ENCODE measurements around the gene CFAP410. TPM values are rescaled to one million over a fixed set of nuclear protein-coding genes. Genes with fewer than 3 reads are reported as not detected.

The CFAP410 gene
- total RNA-seq, 1 donor from 2014 or later = 20.2 TPM

DNA sequence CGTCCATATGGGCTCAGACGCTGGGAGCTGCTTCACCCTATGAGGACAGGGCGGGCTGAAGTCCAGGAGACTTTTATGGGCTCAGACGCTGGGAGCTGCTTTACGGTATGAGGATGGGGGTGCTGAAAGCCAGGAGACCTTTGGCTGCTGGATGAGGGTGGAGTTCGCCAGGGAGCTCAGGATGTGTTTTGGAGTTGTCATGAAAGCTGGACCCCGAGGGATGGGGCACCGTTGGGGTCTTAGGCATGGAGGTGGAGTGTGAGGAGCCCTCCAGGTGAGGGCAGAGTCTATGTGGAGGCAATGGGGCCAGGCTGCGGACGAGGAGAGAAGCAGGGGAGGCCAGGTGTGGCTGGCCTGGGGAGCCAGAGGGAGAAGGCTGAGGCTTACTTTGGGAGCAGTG lies 41.7 kb upstream of the CFAP410 start:
- TF ChIP-seq, protein P1, sequence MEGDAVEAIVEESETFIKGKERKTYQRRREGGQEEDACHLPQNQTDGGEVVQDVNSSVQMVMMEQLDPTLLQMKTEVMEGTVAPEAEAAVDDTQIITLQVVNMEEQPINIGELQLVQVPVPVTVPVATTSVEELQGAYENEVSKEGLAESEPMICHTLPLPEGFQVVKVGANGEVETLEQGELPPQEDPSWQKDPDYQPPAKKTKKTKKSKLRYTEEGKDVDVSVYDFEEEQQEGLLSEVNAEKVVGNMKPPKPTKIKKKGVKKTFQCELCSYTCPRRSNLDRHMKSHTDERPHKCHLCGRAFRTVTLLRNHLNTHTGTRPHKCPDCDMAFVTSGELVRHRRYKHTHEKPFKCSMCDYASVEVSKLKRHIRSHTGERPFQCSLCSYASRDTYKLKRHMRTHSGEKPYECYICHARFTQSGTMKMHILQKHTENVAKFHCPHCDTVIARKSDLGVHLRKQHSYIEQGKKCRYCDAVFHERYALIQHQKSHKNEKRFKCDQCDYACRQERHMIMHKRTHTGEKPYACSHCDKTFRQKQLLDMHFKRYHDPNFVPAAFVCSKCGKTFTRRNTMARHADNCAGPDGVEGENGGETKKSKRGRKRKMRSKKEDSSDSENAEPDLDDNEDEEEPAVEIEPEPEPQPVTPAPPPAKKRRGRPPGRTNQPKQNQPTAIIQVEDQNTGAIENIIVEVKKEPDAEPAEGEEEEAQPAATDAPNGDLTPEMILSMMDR (IDR thresholded peaks at IDR 0.05; ENCODE audit: insufficient read depth, low read length, poor library complexity, severe bottlenecking) = no peak
- Histone ChIP-seq H3K4me3 (ENCODE audit: low read depth, low read length) (no peak overlapping the region), H3K27me3 (ENCODE audit: control insufficient read depth, insufficient read depth, low read length) (peaks cover 5% of the 10 kb centered on the region), H3K36me3 (ENCODE audit: control insufficient read depth, insufficient read depth, low read length) (no peaks in the 10 kb centered on the region)
- no peak for DNase-seq (ENCODE audit: low read depth)

DNA sequence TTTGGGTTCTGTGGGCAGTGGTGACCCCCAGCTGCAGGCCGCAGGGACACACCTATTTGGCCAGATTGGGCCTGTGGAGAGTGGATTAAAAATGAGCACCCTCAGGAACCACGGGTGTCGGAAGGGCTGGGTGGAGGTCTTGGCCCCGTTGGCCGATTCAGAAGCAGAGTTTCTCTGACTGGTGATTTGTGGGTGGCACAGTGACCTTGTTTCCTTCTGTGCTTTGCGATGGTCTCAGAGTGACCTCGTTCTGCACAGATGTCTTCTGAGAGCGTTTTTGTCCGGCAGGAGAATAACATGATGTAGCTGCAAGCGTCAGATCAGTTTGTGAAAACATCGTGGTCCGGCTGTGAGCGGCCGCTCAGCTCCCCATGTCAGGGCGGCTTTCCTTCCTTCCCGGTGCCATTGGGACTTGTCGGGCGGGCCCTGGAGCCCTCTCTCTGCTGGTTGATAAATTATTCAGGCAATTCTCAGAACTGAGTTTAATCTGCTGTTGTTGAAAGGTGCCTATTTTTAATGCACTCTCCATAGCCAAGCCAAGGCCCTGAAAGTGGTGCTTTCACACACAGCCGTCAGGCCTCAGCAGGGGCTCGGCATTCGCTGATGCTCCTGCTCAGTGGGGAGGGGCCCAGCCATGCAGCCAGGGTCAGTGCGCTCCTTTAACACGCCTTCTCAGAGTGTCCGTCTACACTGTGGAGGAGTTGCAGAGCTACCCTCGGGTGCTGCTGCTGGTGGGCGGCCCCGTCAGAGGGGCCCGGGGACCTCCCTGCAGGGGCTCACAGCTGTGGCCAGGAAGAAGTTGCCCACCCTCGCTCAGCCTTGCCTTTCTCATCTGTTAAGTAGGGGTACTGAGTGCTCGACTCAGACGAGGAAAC lies 41.0 kb upstream of the CFAP410 start:
- Histone ChIP-seq H3K36me3 (ENCODE audit: control insufficient read depth, insufficient read depth, low read length) (no peaks in the 10 kb centered on the region), H3K27me3 (ENCODE audit: control insufficient read depth, insufficient read depth, low read length) (peaks cover 5% of the 10 kb centered on the region), H3K4me3 (ENCODE audit: low read depth, low read length) (no peak overlapping the region)
- TF ChIP-seq, protein P1 (IDR thresholded peaks at IDR 0.05; ENCODE audit: insufficient read depth, low read length, poor library complexity, severe bottlenecking) = no peak
- DNase-seq (ENCODE audit: low read depth) = no peak

DNA sequence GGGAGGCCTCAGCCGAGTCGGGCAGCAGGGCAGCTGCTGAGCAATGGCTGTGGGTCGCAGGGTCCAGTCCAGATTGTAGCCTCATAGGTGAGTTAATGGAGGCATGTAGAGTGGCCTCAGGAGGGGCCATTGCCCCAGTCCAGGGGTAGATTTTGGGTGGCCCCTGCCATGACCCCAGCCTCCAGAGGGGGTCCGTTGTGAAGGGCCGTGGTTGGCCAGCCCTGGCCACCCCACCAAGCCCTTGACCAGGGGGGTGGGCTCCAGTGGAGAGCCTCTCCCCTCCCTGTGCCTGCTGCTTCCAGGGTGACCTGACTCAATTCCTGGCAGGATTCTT lies 40.3 kb upstream of the CFAP410 start:
- TF ChIP-seq, protein P1 (IDR thresholded peaks at IDR 0.05; ENCODE audit: insufficient read depth, low read length, poor library complexity, severe bottlenecking) = no peak
- DNase-seq (ENCODE audit: low read depth) = no peak
- no peak overlapping the region for H3K4me3 ChIP-seq (ENCODE audit: low read depth, low read length)
- H3K27me3 ChIP-seq (ENCODE audit: control insufficient read depth, insufficient read depth, low read length) = peaks cover 5% of the 10 kb centered on the region
- no peaks in the 10 kb centered on the region for H3K36me3 ChIP-seq (ENCODE audit: control insufficient read depth, insufficient read depth, low read length)

DNA sequence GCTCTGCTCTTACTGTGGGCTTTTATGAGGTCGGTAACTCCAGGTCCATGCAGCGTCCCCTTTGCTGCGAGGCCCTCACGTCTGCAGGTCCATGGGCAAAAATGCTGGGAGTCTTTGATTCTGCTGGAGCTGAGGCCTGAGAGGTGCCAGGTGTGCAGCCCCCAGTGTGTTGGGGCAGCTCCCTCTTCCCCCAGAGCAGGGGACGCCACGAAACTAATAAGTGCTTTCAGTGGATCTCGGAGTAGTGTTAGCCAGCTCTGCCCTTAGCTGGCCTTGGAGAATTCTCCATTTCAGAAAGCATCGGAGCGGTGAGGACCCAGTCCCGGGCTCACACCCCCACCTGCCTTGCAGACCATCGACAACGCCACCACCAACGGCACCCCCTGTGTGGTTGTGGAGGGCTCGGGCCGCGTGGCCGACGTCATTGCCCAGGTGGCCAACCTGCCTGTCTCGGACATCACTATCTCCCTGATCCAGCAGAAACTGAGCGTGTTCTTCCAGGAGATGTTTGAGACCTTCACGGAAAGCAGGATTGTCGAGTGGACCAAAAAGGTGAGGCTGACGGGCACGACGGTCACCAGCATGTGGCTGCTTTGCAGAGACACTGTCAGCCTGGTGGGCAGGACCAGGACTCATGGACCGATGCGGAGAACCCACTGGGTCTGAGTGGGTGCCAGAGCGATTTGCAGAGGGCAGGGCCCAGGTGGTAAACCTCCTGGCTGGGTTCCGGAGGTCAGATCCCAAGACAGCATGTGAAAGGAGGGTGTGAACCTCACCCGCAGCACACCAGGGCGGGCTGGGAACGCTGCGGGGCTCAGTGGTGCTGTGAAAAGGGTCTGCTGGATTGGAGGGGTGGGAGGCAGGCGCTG lies 39.7 kb upstream of the CFAP410 start:
- H3K36me3 ChIP-seq (ENCODE audit: control insufficient read depth, insufficient read depth, low read length) = no peaks in the 10 kb centered on the region
- H3K27me3 ChIP-seq (ENCODE audit: control insufficient read depth, insufficient read depth, low read length) = peaks cover 5% of the 10 kb centered on the region
- DNase-seq (ENCODE audit: low read depth) = no peak
- TF ChIP-seq, protein P1 (IDR thresholded peaks at IDR 0.05; ENCODE audit: insufficient read depth, low read length, poor library complexity, severe bottlenecking) = no peak
- no peak overlapping the region for H3K4me3 ChIP-seq (ENCODE audit: low read depth, low read length)

DNA sequence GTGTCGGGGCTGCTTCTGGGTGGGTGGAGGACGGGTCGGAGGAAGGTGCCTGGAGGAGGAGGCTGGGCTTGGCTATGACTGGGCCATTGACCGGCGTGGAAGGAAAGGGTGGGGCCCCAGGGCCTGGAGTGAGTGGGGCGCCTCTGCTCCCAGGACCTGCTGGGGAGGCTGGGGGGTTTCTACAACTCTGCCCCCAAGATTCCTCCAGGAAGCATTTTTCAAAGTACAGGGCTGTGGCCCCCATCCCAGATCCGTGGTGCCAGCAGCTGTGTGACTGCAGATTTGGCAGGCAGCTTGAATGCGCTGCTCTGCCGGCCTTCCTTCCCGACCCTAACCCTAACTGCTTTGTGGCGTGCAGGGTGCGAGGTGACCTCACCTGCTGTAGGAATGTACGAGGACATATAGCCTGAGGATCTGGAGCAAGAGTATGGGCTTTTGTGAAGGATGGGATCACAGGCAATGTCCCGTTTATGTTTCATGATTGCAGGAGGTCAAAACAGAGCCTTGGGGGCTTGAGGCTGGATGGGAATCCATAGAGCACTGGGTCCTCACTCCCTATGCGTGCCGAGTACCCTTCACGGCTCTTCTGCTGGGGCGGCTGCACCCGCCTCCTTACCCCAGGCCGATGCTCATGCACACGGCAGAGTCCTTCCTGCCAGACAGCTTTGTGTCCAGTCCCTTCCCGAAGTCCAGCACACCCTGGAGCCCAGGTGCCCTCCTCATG lies 38.9 kb upstream of the CFAP410 start:
- no peak for DNase-seq (ENCODE audit: low read depth)
- H3K27me3 ChIP-seq (ENCODE audit: control insufficient read depth, insufficient read depth, low read length) = peaks cover 5% of the 10 kb centered on the region
- TF ChIP-seq, protein P1 (IDR thresholded peaks at IDR 0.05; ENCODE audit: insufficient read depth, low read length, poor library complexity, severe bottlenecking) = no peak
- no peaks in the 10 kb centered on the region for H3K36me3 ChIP-seq (ENCODE audit: control insufficient read depth, insufficient read depth, low read length)
- H3K4me3 ChIP-seq (ENCODE audit: low read depth, low read length) = no peak overlapping the region
